ENCODE measurements around the gene IFI27L1.
A peak's percentile ranks its signal among the peaks of the same experiment; 100 is the strongest.

The IFI27L1 gene

DNA sequence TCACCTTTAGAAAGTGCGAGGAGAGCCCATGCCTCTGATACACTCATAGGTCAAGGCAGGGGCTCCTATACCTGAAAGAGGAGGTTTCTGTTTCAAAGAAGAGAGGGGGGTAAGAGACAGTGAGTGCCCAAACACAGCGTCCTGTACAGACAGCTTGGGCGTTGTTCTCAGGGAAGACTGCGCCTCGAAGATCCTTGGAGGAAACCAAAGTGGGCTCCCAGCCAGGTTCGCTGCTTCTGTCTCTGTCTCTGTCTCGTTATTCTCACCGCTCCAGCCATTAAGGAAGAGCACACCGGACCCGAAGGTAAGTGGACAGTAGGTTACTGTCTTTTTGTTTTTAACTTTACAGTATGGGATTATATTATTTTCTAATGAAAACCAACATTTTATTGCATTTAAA is 23.6 kb downstream of the IFI27L1 start:
- no peak overlapping the region for H3K4me3 ChIP-seq (ENCODE audit: low read length)
- DNase-seq (ENCODE audit: low read depth), result no peak
- TF ChIP-seq, protein P1, sequence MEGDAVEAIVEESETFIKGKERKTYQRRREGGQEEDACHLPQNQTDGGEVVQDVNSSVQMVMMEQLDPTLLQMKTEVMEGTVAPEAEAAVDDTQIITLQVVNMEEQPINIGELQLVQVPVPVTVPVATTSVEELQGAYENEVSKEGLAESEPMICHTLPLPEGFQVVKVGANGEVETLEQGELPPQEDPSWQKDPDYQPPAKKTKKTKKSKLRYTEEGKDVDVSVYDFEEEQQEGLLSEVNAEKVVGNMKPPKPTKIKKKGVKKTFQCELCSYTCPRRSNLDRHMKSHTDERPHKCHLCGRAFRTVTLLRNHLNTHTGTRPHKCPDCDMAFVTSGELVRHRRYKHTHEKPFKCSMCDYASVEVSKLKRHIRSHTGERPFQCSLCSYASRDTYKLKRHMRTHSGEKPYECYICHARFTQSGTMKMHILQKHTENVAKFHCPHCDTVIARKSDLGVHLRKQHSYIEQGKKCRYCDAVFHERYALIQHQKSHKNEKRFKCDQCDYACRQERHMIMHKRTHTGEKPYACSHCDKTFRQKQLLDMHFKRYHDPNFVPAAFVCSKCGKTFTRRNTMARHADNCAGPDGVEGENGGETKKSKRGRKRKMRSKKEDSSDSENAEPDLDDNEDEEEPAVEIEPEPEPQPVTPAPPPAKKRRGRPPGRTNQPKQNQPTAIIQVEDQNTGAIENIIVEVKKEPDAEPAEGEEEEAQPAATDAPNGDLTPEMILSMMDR (conservative IDR thresholded peaks at IDR 0.05; ENCODE audit: low read length), result no peak

DNA sequence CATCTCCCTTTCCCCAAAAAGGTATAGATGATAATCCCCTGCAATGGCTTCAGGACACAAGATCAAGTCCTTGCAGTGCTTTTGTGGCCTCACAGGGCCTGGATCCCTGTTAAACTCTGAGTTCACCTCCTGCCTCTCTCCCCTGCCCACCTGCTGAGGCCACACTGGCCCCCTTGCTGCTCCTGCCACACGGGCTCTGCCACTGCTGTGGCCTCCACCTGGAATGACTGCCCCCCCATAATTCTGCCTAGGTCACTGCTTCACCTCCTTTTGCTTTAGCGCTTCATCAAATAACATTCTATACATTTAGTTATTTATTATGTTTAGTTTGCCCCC is 28.8 kb downstream of the IFI27L1 start:
- TF ChIP-seq, protein P1 (conservative IDR thresholded peaks at IDR 0.05; ENCODE audit: low read length), result no peak
- no peak overlapping the region for H3K4me3 ChIP-seq (ENCODE audit: low read length)
- no peak for DNase-seq (ENCODE audit: low read depth)

DNA sequence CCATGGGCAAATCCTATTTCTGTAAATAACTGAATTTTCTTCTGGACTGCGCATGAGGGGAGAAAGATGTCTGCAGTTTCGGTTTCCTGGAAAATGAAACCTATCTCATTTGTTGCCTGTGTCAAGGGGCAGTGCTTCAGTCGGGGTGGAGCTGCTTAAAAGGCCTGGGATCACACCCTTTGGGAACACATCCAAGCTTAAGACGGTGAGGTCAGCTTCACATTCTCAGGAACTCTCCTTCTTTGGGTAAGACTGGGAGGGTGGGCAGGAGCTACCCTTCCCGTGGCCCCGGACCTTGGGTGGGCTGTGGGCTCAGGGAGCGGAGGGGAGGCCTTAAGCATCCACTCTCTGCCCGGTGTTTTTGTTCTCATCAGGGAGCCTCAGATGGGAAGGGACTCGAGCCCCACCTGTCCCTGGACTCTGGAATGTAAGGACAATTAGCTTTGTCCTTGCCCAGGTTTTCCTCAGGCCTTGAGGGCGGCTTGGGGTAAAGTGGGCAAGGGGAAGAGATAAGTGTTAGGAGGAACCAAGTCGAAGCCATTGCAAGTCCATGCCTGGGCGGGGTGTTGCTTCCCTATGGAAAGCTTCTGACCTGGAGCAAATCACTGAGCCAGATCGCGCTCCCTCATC is 29.6 kb downstream of the IFI27L1 start, which contains the start of gene IFI27:
IFI27 (plus strand) TSS at position 185 of the 630 bp plus-strand sequence.
- DNase-seq (ENCODE audit: low read depth), result peak; percentile 73
- peak within 1 kb of the TSS; percentile 22 for H3K4me3 ChIP-seq (ENCODE audit: low read length)
- TF ChIP-seq, protein P1 (conservative IDR thresholded peaks at IDR 0.05; ENCODE audit: low read length), result no peak

DNA sequence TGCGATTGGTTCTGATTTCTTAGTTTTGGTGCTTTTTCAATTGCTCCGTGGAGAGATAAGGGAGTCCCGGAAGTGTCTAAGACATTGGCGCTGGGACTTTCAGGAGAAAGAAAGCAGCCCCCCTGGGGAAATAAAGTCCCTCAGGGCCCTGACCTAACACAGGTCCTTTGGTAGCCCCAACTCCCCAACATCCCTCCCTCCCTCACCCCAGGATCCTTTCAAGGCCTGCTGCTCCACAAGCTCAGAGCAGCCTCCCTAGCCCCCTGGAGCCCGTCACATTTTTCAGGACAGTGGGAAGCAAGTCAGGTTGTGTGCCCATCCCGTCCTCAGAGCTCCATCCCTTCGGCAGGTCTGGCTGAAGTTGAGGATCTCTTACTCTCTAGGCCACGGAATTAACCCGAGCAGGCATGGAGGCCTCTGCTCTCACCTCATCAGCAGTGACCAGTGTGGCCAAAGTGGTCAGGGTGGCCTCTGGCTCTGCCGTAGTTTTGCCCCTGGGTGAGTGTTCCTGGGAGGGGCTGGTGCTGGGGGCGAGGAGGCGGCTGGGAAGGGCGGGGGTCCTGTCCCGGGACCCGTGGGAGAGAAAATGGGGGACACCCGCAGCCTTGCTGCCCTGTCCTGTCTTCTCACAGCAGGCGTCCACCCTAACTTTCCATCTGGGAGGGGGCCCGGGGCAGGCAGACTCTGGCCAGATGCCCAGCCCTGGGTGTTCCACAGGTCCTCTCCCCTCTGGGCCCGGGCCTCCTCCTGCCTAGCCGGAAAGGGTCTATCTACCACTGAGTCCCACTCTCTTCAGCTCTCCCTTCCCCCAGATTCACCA is 30.4 kb downstream of the IFI27L1 start:
- H3K4me3 ChIP-seq (ENCODE audit: low read length), result no peak overlapping the region
- no peak for DNase-seq (ENCODE audit: low read depth)
- TF ChIP-seq, protein P1 (conservative IDR thresholded peaks at IDR 0.05; ENCODE audit: low read length), result no peak

DNA sequence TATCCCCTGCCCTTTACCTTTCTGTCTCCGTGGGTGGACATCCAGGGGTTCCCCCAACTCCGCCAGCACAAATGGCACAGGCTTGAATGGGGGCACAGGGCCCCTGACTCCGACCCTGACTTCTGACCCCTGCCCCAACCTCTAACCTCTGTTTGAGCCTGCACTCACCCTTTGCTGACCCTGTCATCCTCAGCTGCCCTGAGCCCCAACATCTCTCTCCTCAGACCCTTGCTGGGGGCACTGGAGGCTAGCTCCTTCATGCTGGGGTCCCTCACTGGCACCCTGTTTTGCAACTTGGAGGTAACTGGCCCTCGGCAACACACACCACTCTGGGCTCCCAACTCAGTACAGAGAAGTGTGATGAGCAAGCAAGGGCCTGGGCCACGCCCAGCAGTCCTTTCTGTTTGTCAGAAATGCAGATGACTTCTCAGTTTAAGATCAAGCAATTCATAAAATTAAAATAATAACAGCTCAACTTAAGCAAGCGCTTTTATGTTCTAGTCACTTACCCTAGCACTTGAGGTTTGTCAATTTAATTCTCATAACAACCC is 31.5 kb downstream of the IFI27L1 start:
- H3K4me3 ChIP-seq (ENCODE audit: low read length), result no peak overlapping the region
- DNase-seq (ENCODE audit: low read depth), result no peak
- TF ChIP-seq, protein P1 (conservative IDR thresholded peaks at IDR 0.05; ENCODE audit: low read length), result no peak

DNA sequence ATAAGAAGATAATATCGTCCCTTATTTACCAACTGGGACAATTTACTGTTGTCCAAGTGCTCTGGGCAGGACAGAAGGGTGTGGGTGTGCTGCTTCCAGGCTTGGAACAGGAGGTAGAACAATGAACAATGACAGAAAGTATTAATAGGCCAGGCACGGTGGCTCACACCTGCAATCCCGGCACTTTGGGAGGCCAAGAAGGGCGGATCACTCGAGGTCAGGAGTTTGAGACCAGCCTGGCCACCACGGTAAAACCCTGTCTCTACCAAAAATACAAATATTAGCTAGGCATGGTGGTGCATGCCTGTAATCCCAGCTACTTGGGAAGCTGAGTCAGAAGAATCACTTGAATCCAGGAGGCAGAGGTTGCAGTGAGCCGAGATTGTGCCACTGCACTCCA is 32.0 kb downstream of the IFI27L1 start:
- H3K4me3 ChIP-seq (ENCODE audit: low read length), result no peak overlapping the region
- TF ChIP-seq, protein P1 (conservative IDR thresholded peaks at IDR 0.05; ENCODE audit: low read length), result no peak
- DNase-seq (ENCODE audit: low read depth), result no peak
